HUES48 (cell line): ENCODE data around the gene SEC14L3.

ENCODE experiments used
- H3K27ac ChIP-seq: one replicate; pipeline ENCODE4 v1.7.0; 2013; ENCODE audit warnings: low read depth, low read length, inconsistent platforms
- H3K27me3 ChIP-seq: 2 replicates; pipeline ENCODE4 v1.6.1; 2013; ENCODE audit warnings: mild to moderate bottlenecking, low read length; ENCODE audit not compliant: control insufficient read depth, insufficient read depth
- H3K36me3 ChIP-seq: 2 replicates; pipeline ENCODE4 v1.6.1; 2013; ENCODE audit warnings: low read length; ENCODE audit not compliant: control insufficient read depth, insufficient read depth
- H3K4me1 ChIP-seq: 2 replicates; pipeline ENCODE4 v1.6.1; 2013; ENCODE audit warnings: mild to moderate bottlenecking, low read length; ENCODE audit not compliant: control insufficient read depth, insufficient read depth
- H3K4me3 ChIP-seq: 2 replicates; pipeline ENCODE4 v1.5.1; 2013; ENCODE audit warnings: mild to moderate bottlenecking, low read depth, low read length
- H3K9ac ChIP-seq: 2 replicates; pipeline ENCODE4 v1.6.1; 2013; ENCODE audit warnings: mild to moderate bottlenecking, low read depth, low read length, moderate library complexity
- H3K9me3 ChIP-seq: 2 replicates; pipeline ENCODE4 v1.6.1; 2013; ENCODE audit warnings: low read length; ENCODE audit not compliant: control insufficient read depth, insufficient read depth

Gene SEC14L3

GRCh38 chr22:30471616-30472318, at the start of gene SEC14L3:
SEC14L3 (minus strand) TSS chr22:30472017; CDS start chr22:30471958, 59 bp downstream.
- Histone ChIP-seq H3K36me3 (no peaks in the 10 kb centered on the region), H3K27me3 (no peaks in the 10 kb centered on the region; the same call in 1 of the 2 replicates), H3K27ac (no peak within 1 kb of the TSS), H3K9me3 (no peaks in the 10 kb centered on the region), H3K4me1 (no peaks in the 10 kb centered on the region; the same call in 1 of the 2 replicates), H3K9ac (no peak within 1 kb of the TSS), H3K4me3 (no peak within 1 kb of the TSS)

- Histone ChIP-seq H3K27ac (no peak overlapping the region), H3K4me3 (no peak overlapping the region), H3K36me3 (no peaks in the 10 kb centered on the region), H3K27me3 (no peaks in the 10 kb centered on the region), H3K9me3 (no peaks in the 10 kb centered on the region), H3K4me1 (no peaks in the 10 kb centered on the region), H3K9ac (no peak overlapping the region)
Observed at GRCh38 chr22:30519842-30520425, 48.1 kb upstream of the SEC14L3 start.

GRCh38 chr22:30516731-30517130, 44.9 kb upstream of the SEC14L3 start:
- no peaks in the 10 kb centered on the region for H3K4me1 ChIP-seq
- H3K4me3 ChIP-seq: no peak overlapping the region
- no peak overlapping the region for H3K9ac ChIP-seq
- H3K27ac ChIP-seq: no peak overlapping the region
- H3K27me3 ChIP-seq: no peaks in the 10 kb centered on the region
- H3K36me3 ChIP-seq: no peaks in the 10 kb centered on the region
- peaks cover 2% of the 10 kb centered on the region for H3K9me3 ChIP-seq

- Histone ChIP-seq H3K4me1 (no peaks in the 10 kb centered on the region), H3K27ac (no peak overlapping the region), H3K9ac (no peak overlapping the region), H3K9me3 (peaks cover 2% of the 10 kb centered on the region), H3K4me3 (no peak overlapping the region), H3K36me3 (no peaks in the 10 kb centered on the region), H3K27me3 (no peaks in the 10 kb centered on the region)
Observed at GRCh38 chr22:30516273-30516672, 44.5 kb upstream of the SEC14L3 start.

GRCh38 chr22:30514252-30514651, 42.4 kb upstream of the SEC14L3 start:
- H3K27ac ChIP-seq: no peak overlapping the region
- H3K9me3 ChIP-seq: peaks cover 2% of the 10 kb centered on the region
- H3K4me1 ChIP-seq: no peaks in the 10 kb centered on the region
- no peaks in the 10 kb centered on the region for H3K27me3 ChIP-seq
- H3K36me3 ChIP-seq: no peaks in the 10 kb centered on the region
- no peak overlapping the region for H3K9ac ChIP-seq
- no peak overlapping the region for H3K4me3 ChIP-seq

- Histone ChIP-seq H3K36me3 (no peaks in the 10 kb centered on the region), H3K4me3 (no peak overlapping the region), H3K9me3 (peaks cover 2% of the 10 kb centered on the region), H3K4me1 (no peaks in the 10 kb centered on the region), H3K27ac (no peak overlapping the region), H3K9ac (no peak overlapping the region), H3K27me3 (no peaks in the 10 kb centered on the region)
Observed at GRCh38 chr22:30513462-30513861, 41.6 kb upstream of the SEC14L3 start.

- Histone ChIP-seq H3K4me1 (no peaks in the 10 kb centered on the region), H3K9ac (no peak overlapping the region), H3K27ac (no peak overlapping the region), H3K36me3 (no peaks in the 10 kb centered on the region), H3K9me3 (peaks cover 2% of the 10 kb centered on the region), H3K4me3 (no peak overlapping the region), H3K27me3 (no peaks in the 10 kb centered on the region)
Observed at GRCh38 chr22:30511911-30512310, 40.1 kb upstream of the SEC14L3 start.

GRCh38 chr22:30511109-30511508, 39.3 kb upstream of the SEC14L3 start:
- Histone ChIP-seq H3K4me1 (no peaks in the 10 kb centered on the region), H3K9me3 (peaks cover 2% of the 10 kb centered on the region), H3K27me3 (no peaks in the 10 kb centered on the region), H3K4me3 (no peak overlapping the region), H3K9ac (no peak overlapping the region), H3K27ac (no peak overlapping the region), H3K36me3 (no peaks in the 10 kb centered on the region)

- Histone ChIP-seq H3K4me1 (no peaks in the 10 kb centered on the region), H3K4me3 (no peak overlapping the region)
Observed at GRCh38 chr22:30508216-30508615, 36.4 kb upstream of the SEC14L3 start.

GRCh38 chr22:30507670-30508069, 35.9 kb upstream of the SEC14L3 start:
- Histone ChIP-seq H3K27ac (no peak overlapping the region), H3K4me1 (no peaks in the 10 kb centered on the region)

More at GRCh38 chr22:30508216-30508615, 36.4 kb upstream of the SEC14L3 start:
- Histone ChIP-seq H3K27me3 (no peaks in the 10 kb centered on the region), H3K9me3 (peaks cover 2% of the 10 kb centered on the region), H3K36me3 (no peaks in the 10 kb centered on the region), H3K9ac (no peak overlapping the region), H3K27ac (no peak overlapping the region)

GRCh38 chr22:30506507-30506968, 34.7 kb upstream of the SEC14L3 start:
- no peaks in the 10 kb centered on the region for H3K9me3 ChIP-seq
- no peak overlapping the region for H3K9ac ChIP-seq
- no peak overlapping the region for H3K4me3 ChIP-seq
- H3K36me3 ChIP-seq: no peaks in the 10 kb centered on the region
- H3K27me3 ChIP-seq: no peaks in the 10 kb centered on the region
- no peaks in the 10 kb centered on the region for H3K4me1 ChIP-seq
- H3K27ac ChIP-seq: no peak overlapping the region

More at GRCh38 chr22:30507670-30508069, 35.9 kb upstream of the SEC14L3 start:
- Histone ChIP-seq H3K9me3 (peaks cover 2% of the 10 kb centered on the region), H3K36me3 (no peaks in the 10 kb centered on the region), H3K9ac (no peak overlapping the region), H3K27me3 (no peaks in the 10 kb centered on the region), H3K4me3 (no peak overlapping the region)
